SIG-M5 treated with dmso at 0.1 percent for 504 hours (cell line): Measurements from ENCODE around the gene STAT2.
"Not testable (repeated sequence)": the region's sequence is repeated elsewhere in the genome, so short reads cannot be mapped to it uniquely, and the experiment has no call there.

Experiments used
- DNase-seq: peaks from one replicate; lab custom pipeline; 2025; ENCODE audit not compliant: unreplicated experiment; lab: John Stamatoyannopoulos, UW

STAT2 gene

DNA sequence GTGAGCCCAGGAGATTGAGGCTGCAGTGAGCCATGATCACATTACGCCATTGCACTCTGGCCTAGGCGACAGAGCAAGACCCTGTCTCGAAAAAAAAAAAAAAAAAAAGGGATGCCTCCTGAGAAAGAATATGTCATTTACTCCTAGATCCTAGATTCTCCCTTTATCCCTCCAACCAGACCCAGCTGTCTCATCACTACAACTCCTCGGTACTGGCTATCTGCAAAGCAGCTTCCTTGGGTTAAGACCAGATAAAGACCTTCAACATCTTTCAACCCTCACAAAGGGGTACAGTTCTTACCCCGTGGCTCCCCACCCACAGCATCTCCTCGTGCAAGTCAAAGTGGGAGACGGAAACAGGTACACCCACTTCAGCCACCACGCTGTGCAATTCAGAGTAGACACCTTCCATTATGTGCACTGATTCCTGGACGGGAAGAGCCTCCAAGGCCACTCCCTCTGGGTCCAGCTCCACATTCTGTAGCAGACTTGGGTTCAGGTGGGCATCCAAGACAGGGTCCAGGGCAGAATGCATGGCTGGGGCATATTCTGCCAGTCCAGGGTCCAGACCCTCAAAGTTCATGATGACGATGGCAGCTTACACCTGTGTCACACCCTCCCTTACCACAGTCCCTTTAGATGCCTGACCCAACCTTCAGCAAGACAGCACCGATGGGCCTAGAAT is 27.3 kb downstream of the STAT2 start:
- no peak for DNase-seq

DNA sequence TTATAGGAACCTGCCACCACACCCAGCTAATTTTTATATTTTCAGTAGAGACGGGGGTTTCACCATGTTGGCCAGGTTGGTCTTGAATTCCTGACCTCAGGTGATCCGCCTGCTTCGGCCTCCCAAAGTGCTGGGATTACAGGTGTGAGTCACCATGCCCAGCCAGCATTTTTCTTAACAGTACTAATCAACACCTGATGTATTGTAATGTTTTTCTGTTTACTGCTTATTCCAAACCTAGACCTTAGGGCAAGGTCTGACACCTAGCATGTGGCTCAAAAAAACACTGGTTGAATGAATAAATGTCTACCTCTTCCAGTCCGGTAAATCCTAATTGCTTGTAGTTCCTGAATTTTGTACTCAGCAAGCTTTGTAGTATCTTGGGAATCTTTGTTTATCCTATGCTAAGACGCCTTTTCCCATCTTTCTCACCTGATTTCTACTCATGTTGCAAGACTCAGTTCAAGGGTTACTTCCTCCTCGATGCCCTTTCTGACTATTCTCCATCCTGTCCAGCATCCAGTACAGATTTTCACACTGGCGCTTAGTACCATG is 28.9 kb downstream of the STAT2 start:
- DNase-seq, result no peak

DNA sequence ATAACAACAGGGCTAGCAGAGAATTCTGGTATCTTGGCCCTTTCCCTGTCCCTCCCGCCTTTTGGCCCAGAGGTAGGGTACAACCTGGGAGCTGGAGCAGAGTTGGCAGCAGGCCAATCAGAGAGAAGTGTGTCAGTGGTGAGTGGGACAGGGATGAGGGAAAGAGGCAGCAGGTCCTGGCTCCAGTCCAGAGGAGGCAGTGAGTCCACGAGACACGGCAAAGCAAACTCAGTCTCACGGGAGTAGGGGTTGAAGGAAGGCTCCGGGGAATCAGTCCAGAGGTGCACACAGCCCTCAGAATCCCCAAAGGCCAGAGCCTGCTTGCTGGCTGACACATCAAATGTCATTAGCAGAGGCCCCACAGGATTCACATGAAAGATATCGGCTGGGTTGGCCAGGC is 33.4 kb downstream of the STAT2 start:
- DNase-seq, result no peak

GRCh38 chr12:56326126-56326525 is 33.8 kb downstream of the STAT2 start:
- DNase-seq, result no peak

- DNase-seq, result no peak
Measured at GRCh38 chr12:56324206-56324605, 35.7 kb downstream of the STAT2 start.

DNA sequence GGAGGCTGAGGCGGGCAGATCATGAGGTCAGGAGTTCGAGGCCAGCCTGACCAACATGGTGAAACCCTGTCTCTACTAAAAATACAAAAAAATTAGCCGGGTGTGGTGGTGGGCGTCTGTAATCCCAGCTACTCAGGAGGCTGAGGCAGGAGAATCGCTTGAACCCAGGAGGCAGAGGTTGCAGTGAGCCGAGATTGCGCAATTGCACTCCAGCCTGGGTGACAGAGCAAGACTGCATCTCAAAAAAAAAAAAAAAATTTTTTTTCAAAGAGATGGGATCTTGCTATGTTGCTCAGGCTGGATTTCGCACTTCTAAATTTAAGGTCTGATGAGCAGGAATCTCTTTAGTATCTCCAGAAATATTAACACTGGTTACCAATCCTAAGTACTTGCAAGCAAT is 38.3 kb downstream of the STAT2 start:
- DNase-seq, result not testable (repeated sequence)

DNA sequence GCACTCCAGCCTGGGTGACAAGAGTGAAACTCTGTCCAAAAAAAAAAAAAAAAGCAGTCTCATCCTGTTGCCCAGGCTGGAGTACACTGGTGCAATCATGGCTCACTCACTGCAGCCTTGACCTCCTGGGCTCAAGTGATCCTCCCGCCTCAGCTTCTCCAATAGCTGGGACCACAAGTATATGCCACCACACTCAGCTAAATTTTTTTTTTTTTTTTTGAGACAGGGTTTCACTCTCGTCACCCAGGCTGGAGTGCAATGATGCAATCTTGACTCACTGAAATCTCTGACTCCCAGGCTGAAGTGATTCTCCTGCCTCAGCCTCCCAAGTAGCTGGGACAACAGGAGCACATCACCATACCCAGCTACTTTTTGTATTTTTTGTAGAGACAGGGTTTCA is 38.9 kb downstream of the STAT2 start:
- DNase-seq, result peak; percentile 44

DNA sequence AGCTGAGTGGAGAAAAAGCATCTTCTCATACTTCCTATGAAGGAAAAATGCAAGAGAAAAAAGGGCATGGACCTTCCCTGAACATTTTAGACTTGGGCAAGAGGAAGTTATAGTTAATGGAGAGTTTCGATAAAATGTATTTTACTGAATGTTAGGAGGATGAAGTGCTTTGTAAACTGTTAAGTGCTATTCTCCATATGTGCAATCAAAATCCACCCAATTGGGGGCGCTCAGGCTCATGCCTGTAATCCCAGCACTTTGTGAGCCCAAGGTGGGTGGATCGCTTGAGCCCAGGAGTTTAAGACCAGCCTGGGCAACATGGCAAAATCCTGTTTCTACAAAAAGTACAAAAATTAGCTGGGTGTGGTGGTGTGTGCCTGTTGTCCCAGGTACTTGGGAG is 42.2 kb downstream of the STAT2 start:
- DNase-seq, result no peak

DNA sequence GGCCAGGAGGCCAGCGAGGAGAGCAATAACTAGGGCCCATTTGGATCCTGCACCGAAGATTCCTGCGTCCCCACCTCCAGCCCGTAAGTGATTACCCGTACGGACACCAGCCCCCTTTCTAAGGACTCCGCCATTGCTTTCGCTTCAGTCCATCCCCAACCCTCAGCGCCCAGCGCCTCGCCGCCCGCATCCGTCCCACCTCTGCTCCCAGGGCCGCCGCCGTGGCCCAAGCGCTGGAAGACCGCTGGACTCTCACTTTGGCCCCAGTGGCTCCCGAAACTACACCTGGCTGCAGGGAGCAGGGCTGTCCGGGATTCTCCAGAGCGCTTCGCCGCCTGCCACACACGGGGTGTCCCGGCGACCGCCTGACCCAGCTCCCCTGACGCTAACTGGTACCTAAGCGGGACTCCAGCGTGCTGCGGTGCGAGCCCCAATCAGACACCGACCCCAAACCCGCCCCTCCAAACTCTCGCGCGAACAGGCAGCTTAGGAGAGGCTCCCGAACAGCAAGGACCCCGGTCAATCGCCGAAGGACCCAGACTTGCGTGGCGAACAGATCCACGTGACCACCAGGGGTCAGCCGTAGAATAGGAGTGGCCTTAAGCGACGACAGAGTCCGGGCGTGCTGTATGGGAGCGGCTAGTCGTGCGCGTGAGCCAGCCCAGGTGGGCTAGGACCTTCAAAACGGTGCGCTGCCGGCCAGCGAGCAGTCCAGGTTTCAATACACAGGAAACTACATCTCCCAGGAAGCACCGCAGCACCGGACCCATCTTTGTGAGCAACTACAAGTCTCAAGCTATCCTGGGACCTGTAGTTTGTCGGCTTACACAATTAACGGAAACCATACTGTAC is 44.1 kb downstream of the STAT2 start, which contains the start of gene CNPY2:
CNPY2 (minus strand) TSS at position 367 of the 852 bp plus-strand sequence. CDS start 771 bp downstream, outside the sequence.
- DNase-seq, result peak; percentile 99

DNA sequence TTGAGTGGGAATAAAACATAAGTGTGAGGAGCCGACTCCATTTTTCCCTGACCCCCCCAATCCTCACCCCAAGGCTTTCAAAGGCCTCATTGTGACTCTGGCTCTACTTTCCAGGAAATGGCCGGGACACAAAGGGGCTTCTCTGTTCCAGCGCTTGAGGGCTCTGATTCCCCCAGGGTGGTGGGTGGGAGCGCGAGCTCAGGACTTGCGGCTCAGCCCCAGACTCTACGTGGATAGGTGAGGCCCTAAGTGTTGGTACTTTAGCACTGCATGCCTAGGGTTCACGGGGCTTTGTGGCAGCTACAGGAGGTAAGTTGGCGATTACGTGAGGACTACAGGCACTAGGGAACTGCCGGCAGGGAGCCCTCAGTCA is 44.7 kb downstream of the STAT2 start:
- DNase-seq, result no peak

- DNase-seq, result no peak
Measured at GRCh38 chr12:56311003-56311402, 48.9 kb downstream of the STAT2 start.

GRCh38 chr12:56308714-56309113 is 51.2 kb downstream of the STAT2 start:
- DNase-seq, result no peak

GRCh38 chr12:56307221-56307965 is 52.5 kb downstream of the STAT2 start:
- DNase-seq, result no peak

GRCh38 chr12:56304872-56305590 is 54.9 kb downstream of the STAT2 start:
- no peak for DNase-seq

- DNase-seq, result no peak
Measured at GRCh38 chr12:56304276-56304675, 55.6 kb downstream of the STAT2 start.

DNA sequence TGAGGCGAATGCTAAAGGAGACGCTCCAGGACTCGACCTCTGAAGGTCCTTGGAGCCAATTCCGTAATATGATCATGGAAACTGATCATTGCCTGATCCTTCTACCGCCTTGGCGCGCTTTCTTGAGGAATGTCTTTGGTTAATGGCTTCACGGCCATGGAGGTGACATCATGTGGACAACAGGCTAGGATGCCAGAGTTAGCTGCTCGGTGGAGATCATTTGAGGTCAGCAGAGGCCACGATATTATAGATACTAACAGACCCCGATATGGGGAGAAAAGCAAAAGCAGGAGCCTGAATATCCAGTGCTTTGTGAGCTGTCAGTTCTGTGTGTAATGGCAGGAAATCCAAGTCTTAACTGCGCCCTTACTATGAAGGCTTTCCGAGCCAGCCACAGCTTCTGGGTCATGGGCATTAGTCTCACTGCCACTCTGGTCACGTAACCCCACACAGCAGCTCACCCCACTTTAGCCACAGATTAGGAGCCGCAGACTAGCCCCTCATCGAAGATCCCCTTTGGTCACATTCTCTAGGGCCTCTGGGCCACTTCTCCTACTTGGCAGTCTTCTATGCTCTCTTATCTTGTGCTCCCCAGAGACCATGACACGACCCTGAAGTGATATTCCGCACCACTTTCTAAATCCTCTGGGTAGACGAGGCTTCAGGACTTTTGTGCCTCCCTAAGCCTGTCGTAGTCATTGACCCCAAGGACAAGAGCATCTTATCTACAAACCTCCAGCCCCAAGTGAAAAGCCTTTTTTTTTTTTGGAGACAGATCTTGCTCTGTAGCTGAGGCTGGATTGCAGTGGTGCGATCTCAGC is 59.1 kb downstream of the STAT2 start:
- no peak for DNase-seq

DNA sequence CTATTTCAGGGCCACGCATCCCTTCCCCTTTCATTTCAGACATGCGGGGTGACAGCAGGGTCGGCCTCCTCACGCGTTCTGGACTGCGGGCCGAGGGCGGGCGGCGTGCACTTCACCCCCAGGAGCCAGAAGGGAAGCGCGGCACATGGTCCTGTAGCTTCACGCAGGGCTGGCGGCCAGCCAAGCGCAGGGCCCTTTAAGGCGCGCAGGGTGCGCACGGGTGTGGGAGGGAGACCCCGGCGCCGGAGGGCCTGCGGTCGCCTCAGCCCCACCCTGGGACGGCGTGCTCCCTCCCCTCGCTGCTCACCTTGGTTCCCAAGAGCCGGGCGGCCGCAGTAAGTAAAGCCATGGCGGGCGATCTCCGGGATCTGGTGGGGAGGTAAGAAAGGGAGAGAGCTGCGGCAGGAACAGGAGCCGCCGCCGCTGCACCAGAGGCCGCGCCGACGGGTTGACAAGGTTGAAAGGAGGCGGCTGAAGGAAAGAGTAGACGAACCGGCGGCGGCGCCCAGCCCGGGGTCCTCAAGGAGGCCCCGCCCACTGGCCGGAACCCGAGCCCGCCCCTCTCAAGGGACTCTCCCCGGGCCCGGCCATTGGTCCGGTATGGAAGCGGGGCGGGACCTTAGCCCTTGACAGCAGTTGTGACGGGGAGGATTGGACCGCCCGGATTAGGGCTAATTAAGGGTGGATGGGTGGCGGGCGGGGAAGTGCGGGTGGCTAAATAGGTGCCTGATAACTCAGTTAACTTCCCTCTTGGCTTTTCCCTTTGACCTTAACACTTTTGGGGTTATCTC is 59.9 kb downstream of the STAT2 start, which contains the start of gene CS:
CS (minus strand) TSS at position 478 of the 791 bp plus-strand sequence; CDS start at position 349, 129 bp downstream.
- DNase-seq, result peak; percentile 99

- DNase-seq, result peak; percentile 61
Measured at GRCh38 chr12:56299308-56299852, 60.5 kb downstream of the STAT2 start.

- no peak for DNase-seq
Measured at GRCh38 chr12:56298828-56299227, 61.1 kb downstream of the STAT2 start.
